Muscle of leg (tissue), 11 donors: Measurements from ENCODE around the gene XRCC5. TPM values are rescaled to one million over a fixed set of nuclear protein-coding genes. Genes with fewer than 3 reads are reported as not detected.

Source experiments
- DNase-seq: peaks from one replicate; pipeline ENCODE4 v3.0.0; 2013
- H3K27ac ChIP-seq: one replicate; pipeline ENCODE4 v1.5.1; 2013; ENCODE audit warnings: mild to moderate bottlenecking, low read length, control low read depth
- H3K27me3 ChIP-seq: one replicate; pipeline ENCODE4 v1.6.1; 2013; ENCODE audit warnings: low read length; ENCODE audit not compliant: control insufficient read depth, insufficient read depth
- H3K36me3 ChIP-seq: one replicate; pipeline ENCODE4 v1.6.1; 2013; ENCODE audit warnings: low read length; ENCODE audit not compliant: control insufficient read depth, insufficient read depth
- H3K4me1 ChIP-seq: one replicate; pipeline ENCODE4 v1.6.1; 2013; ENCODE audit warnings: low read length; ENCODE audit not compliant: control insufficient read depth, insufficient read depth
- H3K4me3 ChIP-seq: one replicate; pipeline ENCODE4 v1.5.1; 2013; ENCODE audit warnings: low read length, control low read depth
- H3K9me3 ChIP-seq: replicated peaks from 2 replicates; pipeline ENCODE4 v1.6.1; 2013; ENCODE audit warnings: low read depth, low read length; ENCODE audit not compliant: control insufficient read depth
- WGBS: methylation state at CpG from one replicate; pipeline ENCODE4 v1.1.5; 2013; ENCODE audit warnings: missing lambda C conversion rate; ENCODE audit not compliant: insufficient coverage; 5-methylcytosine and 5-hydroxymethylcytosine counted together
- polyA plus RNA-seq, 8 donors: library from polyadenylated mRNA; unstranded; fragments of 120-200 nt; gene quantifications; one replicate each; pipeline versions ENCODE4 v1.2.1 to v1.2.3, GENCODE V29; 2013; ENCODE audit warnings: inconsistent platforms in 1 of 8, low replicate concordance in 1 of 8; ENCODE audit not compliant: insufficient read length in 8 of 8, insufficient read depth in 1 of 8
- total RNA-seq: library from RNA; stranded (reverse); fragments of 120-200 nt; gene quantifications from one replicate; pipeline ENCODE4 v1.2.4, GENCODE V29; 2013

Gene XRCC5
- total and polyA plus RNA-seq, 9 donors = 139 to 188 (median 158) TPM

DNA sequence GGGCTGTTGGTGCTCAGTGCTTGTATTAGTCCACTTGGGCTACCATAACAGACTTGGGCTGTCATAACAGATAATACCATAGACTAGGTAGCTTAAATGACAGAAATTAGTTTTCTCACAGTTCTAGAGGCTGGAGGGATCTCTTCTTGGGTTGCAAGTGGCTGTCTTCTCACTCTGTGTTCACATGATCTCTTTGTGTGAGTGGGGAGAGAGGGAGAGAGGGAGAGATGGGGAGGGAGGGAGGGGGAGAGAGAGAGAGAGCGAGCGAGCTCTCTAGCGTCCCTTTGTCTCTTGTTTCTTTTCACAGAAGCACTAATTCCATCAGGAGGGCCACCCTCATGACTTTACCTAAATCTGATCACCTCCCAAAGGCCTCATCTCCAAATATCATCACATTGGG, 4.5 kb upstream of the XRCC5 start:
- Histone ChIP-seq H3K36me3 (peaks cover 10% of the 10 kb centered on the region), H3K27me3 (no peaks in the 10 kb centered on the region), H3K4me1 (peaks cover 7% of the 10 kb centered on the region), H3K4me3 (no peak overlapping the region), H3K9me3 (no peaks in the 10 kb centered on the region), H3K27ac (no peak overlapping the region)
- no CpG with 5 or more reads among the region's 3 CpGs for WGBS
- no peak for DNase-seq

DNA sequence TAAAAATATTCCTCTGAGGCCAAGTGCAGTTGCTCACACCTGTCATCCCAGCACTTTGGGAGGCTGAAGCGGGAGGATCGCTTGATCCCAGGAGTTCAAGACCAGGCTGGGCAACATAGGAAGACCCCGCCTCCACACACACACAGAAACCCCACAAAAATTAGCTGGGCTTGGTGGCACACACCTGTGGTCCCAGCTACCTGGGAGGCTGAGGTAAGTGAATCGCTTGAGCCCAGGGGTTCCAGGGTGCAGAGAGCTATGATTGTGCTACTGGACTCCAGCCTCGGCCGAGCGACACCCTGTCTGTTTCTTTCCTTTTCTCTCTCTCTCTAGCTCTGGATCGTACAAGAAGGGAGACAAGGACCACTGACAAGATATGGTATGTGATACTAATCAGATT, 1.8 kb upstream of the XRCC5 start:
- Histone ChIP-seq H3K27ac (no peak overlapping the region), H3K36me3 (peaks cover 11% of the 10 kb centered on the region), H3K4me1 (peaks cover 10% of the 10 kb centered on the region), H3K4me3 (no peak overlapping the region), H3K9me3 (no peaks in the 10 kb centered on the region), H3K27me3 (no peaks in the 10 kb centered on the region)
- DNase-seq = no peak
- WGBS = 100% methylated on average over 2 of the region's 8 CpGs

DNA sequence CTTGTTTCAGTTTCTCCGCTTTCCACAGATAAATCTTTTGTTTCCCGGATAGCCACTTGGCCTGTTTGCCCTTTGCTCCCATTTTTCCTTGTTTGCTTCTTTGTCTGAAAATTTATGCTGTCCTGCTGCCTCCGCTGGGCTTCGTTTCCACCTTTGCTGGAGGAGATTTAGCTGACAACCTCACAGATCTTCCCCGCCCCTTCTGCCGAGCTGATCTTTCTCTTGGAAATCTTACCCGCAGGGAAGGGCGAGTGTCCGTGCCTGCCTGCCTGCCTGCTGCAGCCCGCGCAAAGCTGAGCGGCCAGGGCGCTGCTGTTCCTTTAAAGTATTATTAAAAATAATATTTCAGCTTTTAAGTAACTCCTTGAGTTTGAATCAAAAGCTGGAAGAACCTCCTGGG, 1.4 kb upstream of the XRCC5 start:
- Histone ChIP-seq H3K27ac (peak overlapping the region; percentile 83), H3K9me3 (no peaks in the 10 kb centered on the region), H3K4me1 (peaks cover 10% of the 10 kb centered on the region), H3K27me3 (no peaks in the 10 kb centered on the region), H3K4me3 (no peak overlapping the region), H3K36me3 (peaks cover 16% of the 10 kb centered on the region)
- DNase-seq = no peak
- WGBS = 39% methylated on average over 7 of the region's 13 CpGs

DNA sequence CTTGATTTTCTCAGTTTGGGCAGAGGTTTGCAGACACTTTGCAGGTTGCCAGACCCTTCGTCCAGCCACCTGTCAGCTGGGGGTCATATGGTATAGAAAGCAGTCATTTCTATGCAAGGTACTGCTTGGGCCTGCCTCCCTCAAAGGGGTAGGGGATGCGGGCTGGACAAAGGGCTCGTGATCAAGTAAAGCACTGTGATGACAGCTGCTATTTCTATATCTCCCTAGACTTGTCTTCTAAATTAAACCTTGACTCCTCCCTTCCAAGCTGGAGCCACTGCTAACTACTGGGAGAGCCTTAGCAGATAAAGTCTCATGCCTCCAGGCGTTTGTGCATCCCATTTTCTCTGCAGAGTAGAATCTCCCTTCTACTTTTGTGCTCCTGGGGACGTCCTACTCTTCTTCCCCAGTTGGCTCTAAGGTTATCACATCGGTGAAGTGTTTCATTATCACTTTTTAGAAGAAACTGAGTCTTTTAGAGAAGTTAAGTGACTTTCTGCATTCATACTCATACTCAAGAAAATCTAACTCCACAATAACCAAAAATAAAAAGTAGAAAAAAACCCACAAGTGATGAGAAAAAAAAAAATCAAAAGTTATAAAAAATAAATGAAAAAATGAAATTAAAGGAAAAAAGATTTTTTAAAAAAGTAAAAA, 710 bp upstream of the XRCC5 start:
- 64% methylated on average over 3 of the region's 6 CpGs for WGBS
- Histone ChIP-seq H3K4me3 (peak overlapping the region; percentile 97), H3K27ac (peak overlapping the region; percentile 83)

DNA sequence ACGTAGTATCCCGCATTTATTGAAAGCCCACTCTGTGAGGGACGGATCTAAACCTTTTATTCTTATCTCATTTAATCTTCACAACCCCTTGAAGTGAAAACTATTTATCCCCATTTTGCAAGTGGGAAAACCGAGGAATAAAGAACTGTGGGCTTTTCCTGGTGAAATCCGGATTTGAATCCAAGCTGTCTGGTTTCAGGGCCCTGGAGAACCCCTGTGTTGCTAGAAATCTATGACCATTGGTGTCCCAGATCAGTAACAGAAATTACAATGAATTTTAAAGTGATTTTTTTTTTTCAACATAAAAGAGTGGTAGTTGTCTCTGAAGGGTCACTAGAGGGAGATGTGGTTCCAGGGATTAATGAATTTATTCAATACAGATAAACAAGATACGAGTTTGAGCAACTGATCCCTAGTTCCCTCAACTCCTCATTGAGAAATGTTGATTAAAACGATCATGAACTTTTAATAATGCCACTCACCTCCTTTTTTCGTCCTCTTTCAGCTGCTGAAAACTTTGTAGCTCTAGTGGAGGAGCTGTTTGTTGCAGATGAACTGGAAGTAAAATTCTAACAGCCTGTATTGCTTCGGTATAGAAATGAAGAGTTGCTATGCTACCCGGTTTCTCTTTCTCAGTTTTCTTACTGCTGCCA, 940 bp downstream of the XRCC5 start:
- Histone ChIP-seq H3K36me3 (peaks cover 29% of the 10 kb centered on the region), H3K4me3 (peak overlapping the region; percentile 97), H3K9me3 (no peaks in the 10 kb centered on the region), H3K27me3 (no peaks in the 10 kb centered on the region), H3K27ac (peak overlapping the region; percentile 97), H3K4me1 (peaks cover 15% of the 10 kb centered on the region)
- peak; percentile 39 for DNase-seq
- WGBS = 0% methylated on average over 1 of the region's 10 CpGs

More for the DNA sequence above, 710 bp upstream of the XRCC5 start:
- peaks cover 10% of the 10 kb centered on the region for H3K4me1 ChIP-seq
- no peaks in the 10 kb centered on the region for H3K27me3 ChIP-seq
- H3K9me3 ChIP-seq = no peaks in the 10 kb centered on the region
- DNase-seq = peak; percentile 38
- peaks cover 21% of the 10 kb centered on the region for H3K36me3 ChIP-seq

DNA sequence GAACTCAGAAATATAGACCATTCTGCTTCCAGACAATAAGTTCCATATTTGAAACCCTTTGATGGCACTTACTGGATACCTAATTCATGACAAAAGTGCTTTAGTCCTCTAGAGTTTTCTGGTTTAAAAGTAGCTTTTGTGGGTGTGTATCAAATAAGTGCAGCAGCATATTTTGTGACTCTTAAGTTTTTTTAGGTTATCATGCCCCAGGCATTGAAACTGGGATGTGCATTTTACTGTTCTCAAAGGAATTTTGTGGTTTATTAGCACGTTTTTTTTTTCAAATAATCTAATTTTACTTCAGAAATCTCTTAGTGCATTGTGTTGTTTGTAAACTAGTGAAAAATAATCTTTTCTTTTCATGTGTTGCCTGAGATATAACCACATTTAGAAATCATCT, 1.5 kb downstream of the XRCC5 start:
- H3K27me3 ChIP-seq = no peaks in the 10 kb centered on the region
- no peak overlapping the region for H3K4me3 ChIP-seq
- peaks cover 29% of the 10 kb centered on the region for H3K36me3 ChIP-seq
- DNase-seq = no peak
- no peaks in the 10 kb centered on the region for H3K9me3 ChIP-seq
- H3K27ac ChIP-seq = no peak overlapping the region
- H3K4me1 ChIP-seq = peaks cover 18% of the 10 kb centered on the region
- WGBS = no CpG with 5 or more reads among the region's 1 CpG

DNA sequence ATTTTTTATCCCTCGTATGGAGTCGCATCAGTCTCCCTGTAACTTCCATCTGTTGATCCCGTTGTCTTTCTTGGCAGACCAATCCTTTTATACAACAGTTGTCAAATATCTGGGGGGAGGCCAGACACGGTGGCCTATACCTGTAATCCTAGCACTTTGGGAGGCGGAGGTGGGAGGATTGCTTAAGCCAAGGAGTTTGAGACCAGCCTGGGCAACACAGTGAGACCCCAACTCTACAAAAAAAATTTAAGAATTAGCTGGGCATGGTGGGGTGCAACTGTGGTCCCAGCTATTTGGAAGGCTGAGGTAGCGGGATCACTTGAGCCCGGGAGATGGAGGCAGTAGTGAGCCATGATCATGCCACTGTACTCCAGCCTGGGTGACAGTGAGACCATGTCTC, 2.0 kb downstream of the XRCC5 start:
- no peak for DNase-seq
- H3K36me3 ChIP-seq = peaks cover 29% of the 10 kb centered on the region
- no peaks in the 10 kb centered on the region for H3K9me3 ChIP-seq
- no CpG with 5 or more reads among the region's 7 CpGs for WGBS
- H3K4me1 ChIP-seq = peaks cover 18% of the 10 kb centered on the region
- H3K27ac ChIP-seq = no peak overlapping the region
- H3K4me3 ChIP-seq = no peak overlapping the region
- no peaks in the 10 kb centered on the region for H3K27me3 ChIP-seq

DNA sequence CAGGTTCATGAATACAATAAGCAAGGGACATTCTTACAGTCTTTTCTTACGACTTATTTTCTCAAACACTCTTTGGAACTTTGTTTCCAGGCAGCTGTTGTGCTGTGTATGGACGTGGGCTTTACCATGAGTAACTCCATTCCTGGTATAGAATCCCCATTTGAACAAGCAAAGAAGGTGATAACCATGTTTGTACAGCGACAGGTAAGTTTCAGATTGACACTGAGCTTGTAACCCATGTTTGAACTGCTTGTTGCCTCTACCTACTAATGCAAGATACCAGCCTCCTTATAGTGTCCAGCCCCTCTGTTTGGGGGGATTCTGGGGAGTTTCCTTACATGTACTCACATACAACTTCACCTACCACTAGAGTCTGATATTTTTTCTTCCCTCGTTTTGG, 3.8 kb downstream of the XRCC5 start:
- Histone ChIP-seq H3K9me3 (no peaks in the 10 kb centered on the region), H3K27ac (no peak overlapping the region), H3K4me1 (peaks cover 15% of the 10 kb centered on the region), H3K36me3 (peaks cover 43% of the 10 kb centered on the region), H3K4me3 (no peak overlapping the region), H3K27me3 (no peaks in the 10 kb centered on the region)
- WGBS = 100% methylated on average over 1 of the region's 4 CpGs
- DNase-seq = no peak

DNA sequence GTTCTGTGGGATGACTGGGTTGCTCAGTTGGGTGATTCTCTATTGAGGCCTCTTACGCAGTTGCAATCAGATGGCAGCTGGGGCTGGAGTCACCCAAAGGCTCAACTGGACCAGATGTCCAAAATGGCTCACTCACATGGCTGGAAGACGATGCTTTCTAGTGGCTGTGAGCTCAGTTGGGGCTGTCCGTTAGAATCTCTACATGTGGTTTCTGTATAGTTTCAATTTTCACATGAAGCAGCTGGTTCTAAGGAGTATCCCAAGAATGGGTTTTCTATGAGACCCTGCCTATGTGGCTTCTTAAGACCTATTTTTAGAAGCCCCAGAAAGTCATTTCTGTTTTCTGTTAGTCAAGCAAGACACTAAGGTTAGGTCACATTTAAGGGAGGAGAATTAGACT, 4.4 kb downstream of the XRCC5 start:
- no peak for DNase-seq
- no peaks in the 10 kb centered on the region for H3K27me3 ChIP-seq
- H3K9me3 ChIP-seq = no peaks in the 10 kb centered on the region
- H3K4me1 ChIP-seq = peaks cover 11% of the 10 kb centered on the region
- H3K4me3 ChIP-seq = no peak overlapping the region
- peaks cover 48% of the 10 kb centered on the region for H3K36me3 ChIP-seq
- H3K27ac ChIP-seq = no peak overlapping the region
- WGBS = 86% methylated on average over 3 of the region's 3 CpGs

DNA sequence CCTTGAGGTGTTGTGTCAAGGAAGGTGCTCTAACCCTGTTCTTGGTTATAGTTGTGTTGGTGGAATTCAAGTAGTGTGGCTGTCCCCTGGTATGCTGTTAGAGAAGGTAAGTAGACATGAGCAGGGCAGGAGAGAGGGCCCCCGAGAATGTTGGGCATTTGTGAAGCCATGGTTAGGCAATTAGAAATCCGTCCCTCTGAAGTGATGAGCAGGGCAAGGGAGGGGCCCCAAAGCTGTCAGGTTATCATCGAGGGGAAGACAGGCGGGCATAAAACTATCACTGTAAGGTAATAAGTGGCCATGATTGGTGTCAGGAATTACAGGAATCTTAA, 5.2 kb downstream of the XRCC5 start:
- H3K27ac ChIP-seq = peak overlapping the region; percentile 11
- DNase-seq = no peak
- peaks cover 53% of the 10 kb centered on the region for H3K36me3 ChIP-seq
- no peaks in the 10 kb centered on the region for H3K9me3 ChIP-seq
- 34% methylated on average over 4 of the region's 4 CpGs for WGBS
- H3K4me3 ChIP-seq = no peak overlapping the region
- H3K27me3 ChIP-seq = no peaks in the 10 kb centered on the region
- H3K4me1 ChIP-seq = peaks cover 11% of the 10 kb centered on the region
